Measurements from ENCODE around the gene EML4. TPM values are rescaled to one million over a fixed set of nuclear protein-coding genes. Genes with fewer than 3 reads are reported as not detected.
A peak's percentile ranks its signal among the peaks of the same experiment; 100 is the strongest.

EML4 gene
- total and polyA plus RNA-seq, 2 of the 13 experiments (the other 11 are each of a cell fraction or from before 2014, with no cell fraction given): 243 to 476 TPM

GRCh38 chr2:42360890-42361727 is 192.0 kb downstream of the EML4 start, which contains the start of gene COX7A2L (continued):
- peak; percentile 97; the same call in 1 of the 2 replicates for TF ChIP-seq FIP1L1 (IDR thresholded peaks at IDR 0.05; ENCODE audit: borderline replicate concordance, insufficient read depth, low read depth, low read length)
- peak; percentile 62 for TF ChIP-seq HOXA3 (CRISPR knock-in tag; IDR thresholded peaks at IDR 0.05)
- TF ChIP-seq ZNF260 (CRISPR knock-in tag; IDR thresholded peaks at IDR 0.05; ENCODE audit: borderline replicate concordance, low read depth): no peak
- no peak for TF ChIP-seq PAX8 (CRISPR knock-in tag; IDR thresholded peaks at IDR 0.05; ENCODE audit: borderline replicate concordance)
- 0 out of 2 replicates have a peak, but pooled peaks have one; percentile 57 for TF ChIP-seq KLF15 (CRISPR knock-in tag; IDR thresholded peaks at IDR 0.05; ENCODE audit: borderline replicate concordance)
- TF ChIP-seq PPARG (CRISPR knock-in tag; conservative IDR thresholded peaks at IDR 0.05): 0 out of 2 replicates have a peak, but pooled peaks have one; percentile 33
- TF ChIP-seq ZFP1 (CRISPR knock-in tag; IDR thresholded peaks at IDR 0.05): no peak
- peak; percentile 56 for TF ChIP-seq MNT (IDR thresholded peaks at IDR 0.05)
- 0 out of 2 replicates have a peak, but pooled peaks have one; percentile 57 for TF ChIP-seq ZNF749 (CRISPR knock-in tag; IDR thresholded peaks at IDR 0.05; ENCODE audit: borderline replicate concordance)
- peak; percentile 53; the same call in 1 of the 2 replicates for TF ChIP-seq MYNN (CRISPR knock-in tag; IDR thresholded peaks at IDR 0.05; ENCODE audit: low read depth)
- TF ChIP-seq ZNF550 (CRISPR knock-in tag; IDR thresholded peaks at IDR 0.05; ENCODE audit: borderline replicate concordance): no peak
- TF ChIP-seq TOPORS (CRISPR knock-in tag; IDR thresholded peaks at IDR 0.05): no peak
- 0 out of 2 replicates have a peak, but pooled peaks have one; percentile 32 for TF ChIP-seq ZNF713 (CRISPR knock-in tag; IDR thresholded peaks at IDR 0.05)
- TF ChIP-seq MAZ (IDR thresholded peaks at IDR 0.05; ENCODE audit: borderline replicate concordance, low read depth, low read length): peak; percentile 89
- peak; percentile 86 for TF ChIP-seq MAZ (CRISPR knock-in tag; IDR thresholded peaks at IDR 0.05; ENCODE audit: low read depth)
- TF ChIP-seq NFYB (CRISPR knock-in tag; IDR thresholded peaks at IDR 0.05): peak; percentile 44
- TF ChIP-seq EHMT2 (IDR thresholded peaks at IDR 0.05; ENCODE audit: borderline replicate concordance, low read depth, low read length): no peak
- no peak for TF ChIP-seq CHCHD3 (CRISPR knock-in tag; IDR thresholded peaks at IDR 0.05)
- TF ChIP-seq NFAT5 (CRISPR knock-in tag; IDR thresholded peaks at IDR 0.05): peak; percentile 91
- peak; percentile 63; the same call in 1 of the 2 replicates for TF ChIP-seq NCOR1 (IDR thresholded peaks at IDR 0.05; ENCODE audit: borderline replicate concordance, low read length)
- no peak; the same call in 1 of the 2 replicates for TF ChIP-seq ZNF431 (CRISPR knock-in tag; IDR thresholded peaks at IDR 0.05; ENCODE audit: borderline replicate concordance, low read depth)
- TF ChIP-seq, protein P1, sequence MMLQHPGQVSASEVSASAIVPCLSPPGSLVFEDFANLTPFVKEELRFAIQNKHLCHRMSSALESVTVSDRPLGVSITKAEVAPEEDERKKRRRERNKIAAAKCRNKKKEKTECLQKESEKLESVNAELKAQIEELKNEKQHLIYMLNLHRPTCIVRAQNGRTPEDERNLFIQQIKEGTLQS (CRISPR knock-in tag; IDR thresholded peaks at IDR 0.05): peak; percentile 16; the same call in 1 of the 2 replicates

Measured in HepG2 (cell line).